HTR-8/SVneo (cell line): Measurements from ENCODE around the gene IMMP2L.
"Not testable (repeated sequence)": the region's sequence is repeated elsewhere in the genome, so short reads cannot be mapped to it uniquely, and the experiment has no call there.

Experiments used
- DNase-seq: peaks from one replicate; pipeline ENCODE4 v3.0.0; 2011; ENCODE audit warnings: low spot score, mixed read lengths; ENCODE audit not compliant: insufficient read length
- FAIRE-seq: peaks from 2 replicates; lab custom pipeline; 2011; peaks lifted over from hg19 to GRCh38; lab: Jason Lieb, UNC

IMMP2L gene

GRCh38 chr7:111511845-111512244, 50.4 kb downstream of the IMMP2L start:
- DNase-seq (no peak), FAIRE-seq (no peak)

GRCh38 chr7:111510584-111511378, 51.5 kb downstream of the IMMP2L start:
- no peak for DNase-seq
- no peak for FAIRE-seq

GRCh38 chr7:111510062-111510461, 52.2 kb downstream of the IMMP2L start:
- FAIRE-seq (no peak), DNase-seq (no peak)

- FAIRE-seq = no peak
- no peak for DNase-seq
Observed at GRCh38 chr7:111509288-111509687, 53.0 kb downstream of the IMMP2L start.

- no peak for DNase-seq
Observed at GRCh38 chr7:111508387-111508786, 53.9 kb downstream of the IMMP2L start.

GRCh38 chr7:111505422-111505821, 56.9 kb downstream of the IMMP2L start:
- DNase-seq, FAIRE-seq: not testable (repeated sequence)

More at GRCh38 chr7:111508387-111508786, 53.9 kb downstream of the IMMP2L start:
- FAIRE-seq = no peak

GRCh38 chr7:111501799-111502198, 60.5 kb downstream of the IMMP2L start:
- not testable (repeated sequence) for FAIRE-seq, DNase-seq

GRCh38 chr7:111499027-111499426, 63.3 kb downstream of the IMMP2L start:
- DNase-seq (no peak), FAIRE-seq (no peak)

GRCh38 chr7:111498391-111499007, 63.8 kb downstream of the IMMP2L start:
- DNase-seq = no peak
- FAIRE-seq = no peak

- DNase-seq = no peak
- no peak for FAIRE-seq
Observed at GRCh38 chr7:111495173-111495810, 67.0 kb downstream of the IMMP2L start.

- no peak for DNase-seq
- FAIRE-seq = no peak
Observed at GRCh38 chr7:111492234-111492633, 70.1 kb downstream of the IMMP2L start.

- FAIRE-seq = no peak
- peak; percentile 31 for DNase-seq
Observed at GRCh38 chr7:111486472-111487142, 75.7 kb downstream of the IMMP2L start.

GRCh38 chr7:111485701-111486380, 76.5 kb downstream of the IMMP2L start:
- no peak for DNase-seq
- no peak for FAIRE-seq

- DNase-seq (no peak), FAIRE-seq (no peak)
Observed at GRCh38 chr7:111483078-111483477, 79.2 kb downstream of the IMMP2L start.

- FAIRE-seq (no peak), DNase-seq (no peak)
Observed at GRCh38 chr7:111477462-111478225, 84.6 kb downstream of the IMMP2L start.

- DNase-seq (no peak), FAIRE-seq (no peak)
Observed at GRCh38 chr7:111476586-111477293, 85.6 kb downstream of the IMMP2L start.

- DNase-seq = no peak
- no peak for FAIRE-seq
Observed at GRCh38 chr7:111475959-111476358, 86.3 kb downstream of the IMMP2L start.

GRCh38 chr7:111475419-111475748, 86.9 kb downstream of the IMMP2L start:
- no peak for DNase-seq
- no peak for FAIRE-seq
